WI38 (cell line): Measurements from ENCODE around the gene CACNA2D2.

Experiments used
- H3K4me3 ChIP-seq: 2 replicates; pipeline ENCODE4 v1.5.1; 2011; ENCODE audit warnings: low read depth, mild to moderate bottlenecking, control low read depth, low read length
- CTCF ChIP-seq: IDR thresholded peaks from 2 replicates; pipeline ENCODE4 v1.5.1; 2012; ENCODE audit warnings: low read depth, mild to moderate bottlenecking, control low read depth, low read length

The CACNA2D2 gene

GRCh38 chr3:50428007-50428633 is 75.3 kb downstream of the CACNA2D2 start:
- no peak for TF ChIP-seq CTCF
- H3K4me3 ChIP-seq, result no peak overlapping the region

- no peak for TF ChIP-seq CTCF
- H3K4me3 ChIP-seq, result no peak overlapping the region
Measured at GRCh38 chr3:50427217-50427616, 76.2 kb downstream of the CACNA2D2 start.

- no peak for TF ChIP-seq CTCF
- H3K4me3 ChIP-seq, result no peak overlapping the region
Measured at GRCh38 chr3:50425911-50426310, 77.5 kb downstream of the CACNA2D2 start.

- H3K4me3 ChIP-seq, result no peak overlapping the region
- TF ChIP-seq CTCF, result no peak
Measured at GRCh38 chr3:50423543-50423942, 79.9 kb downstream of the CACNA2D2 start.

GRCh38 chr3:50422153-50422552 is 81.3 kb downstream of the CACNA2D2 start:
- no peak for TF ChIP-seq CTCF
- no peak overlapping the region for H3K4me3 ChIP-seq

- TF ChIP-seq CTCF, result no peak
- H3K4me3 ChIP-seq, result no peak overlapping the region
Measured at GRCh38 chr3:50419595-50420370, 83.7 kb downstream of the CACNA2D2 start.

GRCh38 chr3:50418850-50419249 is 84.6 kb downstream of the CACNA2D2 start:
- TF ChIP-seq CTCF, result no peak
- no peak overlapping the region for H3K4me3 ChIP-seq
